K562 (cell line): Measurements from ENCODE around the gene DIPK1B. TPM values are rescaled to one million over a fixed set of nuclear protein-coding genes. Genes with fewer than 3 reads are reported as not detected.
A peak's percentile ranks its signal among the peaks of the same experiment; 100 is the strongest.

Experiments used
- ATAC-seq: fragments of 200-7000 bp; cut with Tn5 transposase; 3 replicates; pipeline ENCODE4 v1.9.1; 2020; ENCODE audit warnings: moderate library complexity
- BruUV-seq: library from RNA; stranded (reverse); fragments of 400-500 nt; replicated peaks from 2 replicates; lab custom pipeline; 2021; lab: Mats Ljungman, UMichigan
- CTCF ChIA-PET: fragments of 300-600 bp; formaldehyde crosslinking; extraction: SDS; loops from one replicate; lab custom pipeline; 2021; ENCODE audit warnings: low intra/inter-chr PET ratio; lab: Yijun Ruan, JAX
- POLR2A ChIA-PET: fragments of 300-600, 350-650 bp; sonication (Branson Sonifier 250); formaldehyde crosslinking; extraction: SDS; loops from one replicate; lab custom pipeline; 2021; ENCODE audit warnings: antibody characterized with exemption, inconsistent platforms; lab: Yijun Ruan, JAX
- DNase-seq, 4 experiments: peaks; one replicate each; pipeline versions ENCODE4 v3.0.0 to v3.0.0-alpha.2; 2011 to 2018; ENCODE audit warnings: low spot score in 3 of 4, mixed read lengths in 3 of 4; ENCODE audit errors: extremely low read depth in 1 of 4
- FAIRE-seq: peaks from 2 replicates; lab custom pipeline; 2011; peaks lifted over from hg19 to GRCh38; lab: Jason Lieb, UNC
- H2AFZ ChIP-seq: 2 replicates; pipeline ENCODE4 v1.6.0; 2011; ENCODE audit warnings: low read depth, low read length, control low read depth, inconsistent platforms
- H3K27ac ChIP-seq: fragments of 200-600 bp; 3 replicates; pipeline ENCODE4 v1.8.0; 2011; ENCODE audit warnings: low read depth, mild to moderate bottlenecking, control low read depth, inconsistent platforms, low read length, moderate library complexity, mixed read lengths; ENCODE audit errors: extremely low read depth
- H3K27me3 ChIP-seq, 2 experiments: fragments of 300-600 bp in 1 of 2; 2 replicates in 1 of 2; 3 replicates in 1 of 2; pipeline versions ENCODE4 v1.6.0 to v1.8.0; 2011; ENCODE audit warnings: inconsistent platforms in 2 of 2, low read length in 2 of 2, mild to moderate bottlenecking in 1 of 2, mixed read lengths in 1 of 2, moderate library complexity in 1 of 2; ENCODE audit not compliant: control insufficient read depth in 2 of 2, insufficient read depth in 2 of 2
- H3K36me3 ChIP-seq: fragments of 300-600 bp; 3 replicates; pipeline ENCODE4 v1.8.0; 2011; ENCODE audit warnings: mild to moderate bottlenecking, low read length, inconsistent platforms; ENCODE audit not compliant: control insufficient read depth, insufficient read depth
- H3K4me1 ChIP-seq, 2 experiments: fragments of 200-600 bp in 1 of 2; replicated peaks in 1 of 2; 2 replicates in 1 of 2; 3 replicates in 1 of 2; pipeline versions ENCODE4 v1.5.1 to v1.8.0; 2011; ENCODE audit warnings: inconsistent platforms in 2 of 2, low read length in 2 of 2, mild to moderate bottlenecking in 1 of 2, mixed read lengths in 1 of 2, moderate library complexity in 1 of 2; ENCODE audit not compliant: control insufficient read depth in 2 of 2, insufficient read depth in 2 of 2
- H3K4me2 ChIP-seq: 2 replicates; pipeline ENCODE4 v1.6.1; 2011; ENCODE audit warnings: low read length, control low read depth, inconsistent platforms, mixed read lengths; ENCODE audit not compliant: insufficient read depth
- H3K4me3 ChIP-seq: fragments of 200-600 bp; sonication (generic), shearing (Covaris generic); 2 replicates; pipeline ENCODE4 v1.5.1; 2016; ENCODE audit warnings: control low read depth, inconsistent platforms
- H3K79me2 ChIP-seq: fragments of 200-600 bp; 3 replicates; pipeline ENCODE4 v1.8.0; 2011; ENCODE audit warnings: low read length, inconsistent platforms; ENCODE audit not compliant: control insufficient read depth, insufficient read depth
- H3K9ac ChIP-seq, 2 experiments: 2 replicates each; pipeline versions ENCODE4 v1.6.0 to v1.6.1; 2011; ENCODE audit warnings: low read depth in 2 of 2, low read length in 2 of 2, control low read depth in 1 of 2, inconsistent platforms in 1 of 2, mild to moderate bottlenecking in 1 of 2, mixed read lengths in 1 of 2; ENCODE audit not compliant: insufficient read depth in 1 of 2
- H3K9me1 ChIP-seq: one replicate; pipeline ENCODE4 v1.6.0; 2011; ENCODE audit warnings: inconsistent platforms, mild to moderate bottlenecking, low read length, moderate library complexity; ENCODE audit not compliant: control insufficient read depth, insufficient read depth
- H3K9me3 ChIP-seq: replicated peaks from 2 replicates; pipeline ENCODE4 v1.5.1; 2011; ENCODE audit warnings: low read depth, low read length, inconsistent platforms; ENCODE audit not compliant: control insufficient read depth, insufficient read depth
- H4K20me1 ChIP-seq: replicated peaks from 2 replicates; pipeline ENCODE4 v1.6.1; 2011; ENCODE audit warnings: low read length, inconsistent platforms, mixed read lengths; ENCODE audit not compliant: control insufficient read depth, insufficient read depth
- DPF2 ChIP-seq: fragments of 450-650 bp; IDR thresholded peaks from 2 replicates; pipeline ENCODE4 v1.6.1; 2016
- EWSR1 ChIP-seq: fragments of 450-650 bp; IDR thresholded peaks from 2 replicates; pipeline ENCODE4 v1.6.1; 2018; ENCODE audit warnings: borderline replicate concordance, mild to moderate bottlenecking, low read depth, moderate library complexity; ENCODE audit not compliant: partially characterized antibody
- MED1 ChIP-seq: sonication (generic); formaldehyde crosslinking; IDR thresholded peaks from 2 replicates; pipeline ENCODE4 v1.8.1; 2023; ENCODE audit warnings: missing genetic modification reagents, borderline replicate concordance
- PCBP1 ChIP-seq: fragments of 200-400 bp; formaldehyde crosslinking; IDR thresholded peaks from 2 replicates; pipeline ENCODE4 v1.6.1; 2018; ENCODE audit warnings: mild to moderate bottlenecking, low read depth, low read length; ENCODE audit not compliant: poor library complexity, severe bottlenecking
- POLR2B ChIP-seq: fragments of 450-650 bp; IDR thresholded peaks from 2 replicates; pipeline ENCODE4 v1.6.1; 2018; ENCODE audit warnings: low read depth; ENCODE audit not compliant: partially characterized antibody
- TCF3 ChIP-seq: sonication (generic); formaldehyde crosslinking; IDR thresholded peaks from 2 replicates; pipeline ENCODE4 v1.4.0; 2020; ENCODE audit warnings: mild to moderate bottlenecking, missing genetic modification reagents
- ZBTB7A ChIP-seq: IDR thresholded peaks from 2 replicates; pipeline ENCODE4 v1.6.1; 2011; ENCODE audit warnings: low read depth, mild to moderate bottlenecking, low read length, moderate library complexity, borderline replicate concordance; ENCODE audit not compliant: control insufficient read depth
- WGBS: fragments of 100-300 bp; shearing (Covaris generic); methylation state at CpG from one replicate; pipeline ENCODE4 v1.1.6; 2016; ENCODE audit warnings: low coverage, mixed read lengths; ENCODE audit not compliant: insufficient coverage; ENCODE audit errors: missing lambda C conversion rate; 5-methylcytosine and 5-hydroxymethylcytosine counted together
- in situ Hi-C: fragments of 300-500 bp; cut with MboI; formaldehyde crosslinking; loops from 4 replicates; pipeline ENCODE4 v1.15.0; 2018; ENCODE audit warnings: inconsistent platforms, mixed read lengths
- intact Hi-C: fragments of 100-400 bp; cut with micrococcal nuclease; formaldehyde crosslinking; loops from 2 replicates; pipeline ENCODE4 v1.14.2; 2022
- polyA plus RNA-seq, 8 experiments: library from polyadenylated mRNA; depleted of rRNA in 4 of 8; stranded (reverse) in 5 of 8; unstranded in 3 of 8; fragments of >200 nt; fragmentation: Nextera tagmentation in 2 of 8; fragmentation: Illumina TruSeq in 1 of 8; extraction: Ambion mirVana in 2 of 8; extraction: Trizol in 1 of 8; gene quantifications; 2 replicates each; pipeline versions ENCODE4 v1.2.1 to v1.2.3, GENCODE V29; 2011 to 2014; ENCODE audit warnings: inconsistent platforms in 1 of 8, missing spikeins in 1 of 8
- total RNA-seq, 7 experiments: library from RNA; depleted of rRNA in 6 of 7; stranded (reverse); fragments of >200 nt in 6 of 7; fragmentation: Illumina TruSeq in 2 of 7; extraction: Trizol in 2 of 7; gene quantifications; 2 replicates each; pipeline versions ENCODE4 v1.2.1 to v1.2.3, GENCODE V29; 2011 to 2021; ENCODE audit warnings: low replicate concordance in 1 of 7
- TF ChIP-seq, protein P1 (sequence below): fragments of 250-450 bp; sonication (Bioruptor Pico); IDR thresholded peaks from 2 replicates; pipeline ENCODE4 v1.8.0; 2022; ENCODE audit warnings: inconsistent platforms
- TF ChIP-seq, protein P2 (sequence below): IDR thresholded peaks from 2 replicates; pipeline ENCODE4 v1.6.1; 2014; ENCODE audit warnings: antibody characterized with exemption

DIPK1B gene
- total and polyA plus RNA-seq, 9 of the 15 experiments (the other 6 are each of a cell fraction or from before 2014, with no cell fraction given): 0.08 to 22.3 (median 5.9) TPM

DNA sequence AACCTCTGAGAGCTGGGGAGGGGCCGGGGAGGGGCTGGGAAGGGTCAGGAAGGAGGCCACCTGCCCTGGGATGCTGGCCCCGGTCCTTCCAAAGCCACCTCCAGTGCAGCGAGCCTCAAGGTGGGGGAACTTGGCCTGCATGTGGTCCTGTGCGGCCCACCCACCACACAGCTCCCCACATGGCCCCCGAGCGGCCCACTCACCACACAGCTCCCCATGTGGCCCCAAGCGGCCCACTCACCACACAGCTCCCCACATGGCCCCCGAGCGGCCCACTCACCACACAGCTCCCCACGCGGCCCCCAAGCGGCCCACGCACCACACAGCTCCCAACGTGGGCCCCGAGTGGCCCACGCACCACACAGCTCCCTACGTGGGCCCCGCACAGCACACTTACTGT is 32.4 kb downstream of the DIPK1B start:
- CTCF ChIA-PET: interaction anchor here (0.7 kb wide), 1 partner anchor 100 kb away, joined by 3 read pairs; no protein-coding TSS in a partner anchor
- H3K27ac ChIP-seq: no peak overlapping the region
- no peak overlapping the region for H3K4me3 ChIP-seq
- in situ Hi-C loops (no loop called here), intact Hi-C loops (no loop called here)
- WGBS: 72% methylated on average over 4 of the region's 18 CpGs
- no peaks in the 10 kb centered on the region for H3K9me1 ChIP-seq
- no peaks in the 10 kb centered on the region for H3K79me2 ChIP-seq
- DNase-seq (no peak), FAIRE-seq (no peak)
- H2AFZ ChIP-seq: no peak overlapping the region
- TF ChIP-seq EWSR1: no peak
- peak; percentile 27 for TF ChIP-seq PCBP1
- TF ChIP-seq, all 486 proteins: peak for 1
- POLR2A ChIA-PET: interaction anchor here (2.0 kb wide), 2 partner anchors 15 to 17 kb away, joined by 10 to 17 read pairs; no protein-coding TSS in a partner anchor
- no peaks in the 10 kb centered on the region; a peak in 1 of 5 replicates for H3K27me3 ChIP-seq
- peaks cover 16 to 96% of the 10 kb centered on the region in 2 experiments for H3K4me1 ChIP-seq
- no TSS peak for BruUV-seq
- ATAC-seq: no peak; the same call in 2 of the 3 replicates
- no peak overlapping the region; a peak in 1 of 4 replicates for H3K9ac ChIP-seq
- no peaks in the 10 kb centered on the region for H4K20me1 ChIP-seq
- no peaks in the 10 kb centered on the region for H3K9me3 ChIP-seq
- no peak overlapping the region for H3K4me2 ChIP-seq
- H3K36me3 ChIP-seq: no peaks in the 10 kb centered on the region

GRCh38 chr9:136745389-136746154 is 33.2 kb downstream of the DIPK1B start:
- WGBS: 20% methylated on average over 22 of the region's 23 CpGs
- TF ChIP-seq MED1: no peak
- TF ChIP-seq, protein P1, sequence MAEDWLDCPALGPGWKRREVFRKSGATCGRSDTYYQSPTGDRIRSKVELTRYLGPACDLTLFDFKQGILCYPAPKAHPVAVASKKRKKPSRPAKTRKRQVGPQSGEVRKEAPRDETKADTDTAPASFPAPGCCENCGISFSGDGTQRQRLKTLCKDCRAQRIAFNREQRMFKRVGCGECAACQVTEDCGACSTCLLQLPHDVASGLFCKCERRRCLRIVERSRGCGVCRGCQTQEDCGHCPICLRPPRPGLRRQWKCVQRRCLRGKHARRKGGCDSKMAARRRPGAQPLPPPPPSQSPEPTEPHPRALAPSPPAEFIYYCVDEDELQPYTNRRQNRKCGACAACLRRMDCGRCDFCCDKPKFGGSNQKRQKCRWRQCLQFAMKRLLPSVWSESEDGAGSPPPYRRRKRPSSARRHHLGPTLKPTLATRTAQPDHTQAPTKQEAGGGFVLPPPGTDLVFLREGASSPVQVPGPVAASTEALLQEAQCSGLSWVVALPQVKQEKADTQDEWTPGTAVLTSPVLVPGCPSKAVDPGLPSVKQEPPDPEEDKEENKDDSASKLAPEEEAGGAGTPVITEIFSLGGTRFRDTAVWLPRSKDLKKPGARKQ (CRISPR knock-in tag): no peak
- TF ChIP-seq POLR2B: no peak
- TF ChIP-seq ZBTB7A: peak; percentile 81
- peak; percentile 30; the same call in 1 of the 2 replicates for TF ChIP-seq DPF2
- TF ChIP-seq, protein P2, sequence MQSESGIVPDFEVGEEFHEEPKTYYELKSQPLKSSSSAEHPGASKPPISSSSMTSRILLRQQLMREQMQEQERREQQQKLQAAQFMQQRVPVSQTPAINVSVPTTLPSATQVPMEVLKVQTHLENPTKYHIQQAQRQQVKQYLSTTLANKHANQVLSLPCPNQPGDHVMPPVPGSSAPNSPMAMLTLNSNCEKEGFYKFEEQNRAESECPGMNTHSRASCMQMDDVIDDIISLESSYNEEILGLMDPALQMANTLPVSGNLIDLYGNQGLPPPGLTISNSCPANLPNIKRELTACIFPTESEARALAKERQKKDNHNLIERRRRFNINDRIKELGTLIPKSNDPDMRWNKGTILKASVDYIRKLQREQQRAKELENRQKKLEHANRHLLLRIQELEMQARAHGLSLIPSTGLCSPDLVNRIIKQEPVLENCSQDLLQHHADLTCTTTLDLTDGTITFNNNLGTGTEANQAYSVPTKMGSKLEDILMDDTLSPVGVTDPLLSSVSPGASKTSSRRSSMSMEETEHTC: no peak
- peak; percentile 31; the same call in 1 of the 2 replicates for TF ChIP-seq TCF3 (CRISPR knock-in tag)

More at GRCh38 chr9:136745389-136746154, 33.2 kb downstream of the DIPK1B start:
- ATAC-seq: peak; percentile 60
- peak; percentile 86 for FAIRE-seq
- H4K20me1 ChIP-seq: no peaks in the 10 kb centered on the region
- BruUV-seq: no TSS peak
- no peaks in the 10 kb centered on the region for H3K9me1 ChIP-seq
- no peak overlapping the region for H3K27ac ChIP-seq
- H3K9ac ChIP-seq: peak overlapping the region in 1 of 2 experiments; percentile 86; a peak in 2 of 4 replicates
- DNase-seq: peak; percentile 60 to 83 (median 70)
- no peaks in the 10 kb centered on the region for H3K79me2 ChIP-seq
- peak overlapping the region; percentile 66 for H2AFZ ChIP-seq
- ChIA-PET CTCF (interaction anchor here (0.7 kb wide), 1 partner anchor 101 kb away, joined by 3 read pairs; no protein-coding TSS in a partner anchor), POLR2A (interaction anchor here (2.0 kb wide), 2 partner anchors 16 to 18 kb away, joined by 10 to 17 read pairs; no protein-coding TSS in a partner anchor)
- in situ Hi-C loops: no loop called here
- intact Hi-C loops: no loop called here
- H3K9me3 ChIP-seq: no peaks in the 10 kb centered on the region
- peak overlapping the region; percentile 51 for H3K4me2 ChIP-seq
- no peak overlapping the region for H3K4me3 ChIP-seq
- H3K36me3 ChIP-seq: no peaks in the 10 kb centered on the region
- peaks cover 16 to 88% of the 10 kb centered on the region in 2 experiments for H3K4me1 ChIP-seq
- H3K27me3 ChIP-seq: no peaks in the 10 kb centered on the region; a peak in 1 of 5 replicates
